Gastroesophageal sphincter (tissue), 4 donors: Measurements from ENCODE around the gene IL1B. TPM values are rescaled to one million over a fixed set of nuclear protein-coding genes. Genes with fewer than 3 reads are reported as not detected.

Experiments
- ATAC-seq: fragments of 150-250 bp; one replicate; pipeline ENCODE4 v1.9.1; 2016; ENCODE audit warnings: mild to moderate bottlenecking, moderate library complexity
- H3K27ac ChIP-seq, 4 donors: fragments of 200-600 bp; sonication (generic) in 3 of 4; 1 replicate in 3 of 4; 2 replicates in 1 of 4; pipeline ENCODE4 v1.5.1; 2016 to 2019
- H3K27me3 ChIP-seq: fragments of 200-600 bp; sonication (generic); one replicate; pipeline ENCODE4 v1.5.1; 2019
- H3K36me3 ChIP-seq, 2 donors: fragments of 200-600 bp; sonication (generic); one replicate each; pipeline ENCODE4 v1.5.1; 2019; ENCODE audit warnings: control low read depth in 1 of 2
- H3K4me1 ChIP-seq, 3 donors: fragments of 200-600 bp; sonication (generic); 1 replicate in 2 of 3; 2 replicates in 1 of 3; pipeline ENCODE4 v1.5.1; 2016 to 2019; ENCODE audit warnings: control low read depth in 2 of 3
- H3K4me3 ChIP-seq, 2 donors: fragments of 200-600 bp; sonication (generic); one replicate each; pipeline ENCODE4 v1.5.1; 2019; ENCODE audit warnings: mild to moderate bottlenecking in 1 of 2, moderate library complexity in 1 of 2
- H3K9me3 ChIP-seq, 3 donors: fragments of 200-600 bp; sonication (generic); one replicate each; pipeline ENCODE4 v1.5.1; 2017 to 2019; ENCODE audit warnings: control low read depth in 2 of 3
- EP300 ChIP-seq: sonication (generic); formaldehyde crosslinking; IDR thresholded peaks from one replicate; pipeline ENCODE4 v1.6.1; 2017; ENCODE audit warnings: antibody characterized with exemption, mild to moderate bottlenecking
- POLR2A ChIP-seq, 2 donors: fragments of 450-650 bp; IDR thresholded peaks; one replicate each; pipeline ENCODE4 v1.6.1; 2017; ENCODE audit warnings: antibody characterized with exemption in 2 of 2, mild to moderate bottlenecking in 2 of 2, moderate library complexity in 1 of 2
- POLR2AphosphoS5 ChIP-seq: sonication (generic); formaldehyde crosslinking; IDR thresholded peaks from one replicate; pipeline ENCODE4 v1.6.1; 2017; ENCODE audit warnings: antibody characterized with exemption
- WGBS, 2 donors: methylation state at CpG; one replicate each; pipeline ENCODE4 v1.1.5; 2018; ENCODE audit warnings: low coverage in 1 of 2; 5-methylcytosine and 5-hydroxymethylcytosine counted together
- total RNA-seq, 4 donors: library from RNA; depleted of rRNA; stranded (reverse); fragments of >200 nt; gene quantifications; one replicate each; pipeline ENCODE4 v1.1.0, GENCODE V29; 2016
- TF ChIP-seq, protein P1 (sequence below), 4 experiments: fragments of 200-600 bp in 2 of 4; fragments of 450-650 bp in 2 of 4; sonication (generic) in 1 of 4; IDR thresholded peaks; one replicate each; pipeline ENCODE4 v1.5.1; 2017 to 2019; ENCODE audit warnings: antibody characterized with exemption in 4 of 4, mild to moderate bottlenecking in 2 of 4, moderate library complexity in 2 of 4

IL1B gene
- total RNA-seq, 4 donors from 2014 or later, result 2.7 to 3.2 TPM; not detected in 2

GRCh38 chr2:112783187-112783714 lies 53.3 kb downstream of the IL1B start:
- Histone ChIP-seq H3K4me1 (no peaks in the 10 kb centered on the region), H3K27me3 (no peaks in the 10 kb centered on the region), H3K36me3 (no peaks in the 10 kb centered on the region), H3K4me3 (no peak overlapping the region), H3K27ac (no peak overlapping the region), H3K9me3 (no peaks in the 10 kb centered on the region)
- WGBS, 2 donors, result 92 to 100% methylated on average over 2 to 3 of the region's 3 CpGs
- no peak for ATAC-seq
- TF ChIP-seq POLR2A (IDR thresholded peaks at IDR 0.05) (no peak), POLR2AphosphoS5 (no peak), EP300 (no peak)
- TF ChIP-seq, protein P1, sequence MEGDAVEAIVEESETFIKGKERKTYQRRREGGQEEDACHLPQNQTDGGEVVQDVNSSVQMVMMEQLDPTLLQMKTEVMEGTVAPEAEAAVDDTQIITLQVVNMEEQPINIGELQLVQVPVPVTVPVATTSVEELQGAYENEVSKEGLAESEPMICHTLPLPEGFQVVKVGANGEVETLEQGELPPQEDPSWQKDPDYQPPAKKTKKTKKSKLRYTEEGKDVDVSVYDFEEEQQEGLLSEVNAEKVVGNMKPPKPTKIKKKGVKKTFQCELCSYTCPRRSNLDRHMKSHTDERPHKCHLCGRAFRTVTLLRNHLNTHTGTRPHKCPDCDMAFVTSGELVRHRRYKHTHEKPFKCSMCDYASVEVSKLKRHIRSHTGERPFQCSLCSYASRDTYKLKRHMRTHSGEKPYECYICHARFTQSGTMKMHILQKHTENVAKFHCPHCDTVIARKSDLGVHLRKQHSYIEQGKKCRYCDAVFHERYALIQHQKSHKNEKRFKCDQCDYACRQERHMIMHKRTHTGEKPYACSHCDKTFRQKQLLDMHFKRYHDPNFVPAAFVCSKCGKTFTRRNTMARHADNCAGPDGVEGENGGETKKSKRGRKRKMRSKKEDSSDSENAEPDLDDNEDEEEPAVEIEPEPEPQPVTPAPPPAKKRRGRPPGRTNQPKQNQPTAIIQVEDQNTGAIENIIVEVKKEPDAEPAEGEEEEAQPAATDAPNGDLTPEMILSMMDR (IDR thresholded peaks at IDR 0.05), result no peak

DNA sequence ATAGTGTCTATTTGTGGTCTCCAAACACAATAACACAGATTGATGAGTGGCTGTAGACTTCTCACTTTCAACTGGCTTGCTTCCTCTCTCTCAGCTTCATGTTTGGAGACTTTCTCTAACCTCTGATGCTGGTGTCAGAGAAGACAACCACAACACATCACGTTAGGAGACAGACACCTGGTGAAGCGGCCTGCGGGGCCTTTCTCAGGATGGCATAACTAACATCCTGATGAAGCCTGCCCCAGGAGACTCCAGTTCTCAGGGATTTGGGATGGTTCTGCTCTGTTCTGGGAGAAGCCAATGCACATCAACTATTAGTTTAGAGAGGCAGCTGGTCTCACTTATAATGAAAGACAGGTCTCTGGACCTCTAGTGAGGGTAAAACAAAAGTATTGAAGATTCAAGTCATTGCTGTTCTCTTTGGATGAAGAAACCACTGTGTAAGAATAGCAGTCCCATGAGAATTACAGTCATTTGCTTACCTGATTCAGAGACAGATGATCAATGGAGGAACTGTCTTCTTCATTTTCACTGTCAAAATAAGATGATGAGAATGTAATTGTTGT lies 54.3 kb downstream of the IL1B start:
- no peak for ATAC-seq
- H3K4me3 ChIP-seq, result no peak overlapping the region
- WGBS, 2 donors, result 79% methylated on average over 3 of the region's 3 CpGs; no CpG with 5 or more reads in 1 of the 2 donors
- H3K27ac ChIP-seq, result no peak overlapping the region
- no peaks in the 10 kb centered on the region for H3K36me3 ChIP-seq
- H3K27me3 ChIP-seq, result no peaks in the 10 kb centered on the region
- no peaks in the 10 kb centered on the region for H3K9me3 ChIP-seq
- TF ChIP-seq, protein P1 (IDR thresholded peaks at IDR 0.05), result no peak
- no peak for TF ChIP-seq POLR2A (IDR thresholded peaks at IDR 0.05)
- no peak for TF ChIP-seq POLR2AphosphoS5
- no peak for TF ChIP-seq EP300
- H3K4me1 ChIP-seq, result no peaks in the 10 kb centered on the region

Other genes starting within 250 kb of the IL1B start
- gene SLC20A1, start 190.8 kb downstream of the IL1B start, total RNA-seq, result 10 to 100 TPM in 3 of 4 donors, 1 to 10 TPM in 1; 9.5 to 25.4 (median 20.5) TPM
- gene NT5DC4, start 115.8 kb downstream of the IL1B start, total RNA-seq, result under 1 TPM in 1 of 4 donors, not detected in 3; 0.27 TPM
- gene CKAP2L, start 72.2 kb downstream of the IL1B start, total RNA-seq, result 1 to 10 TPM in 1 of 4 donors, under 1 TPM in 1, not detected in 2; 0.50 to 1.8 TPM
- not detected for gene IL1A, start 52.3 kb downstream of the IL1B start, total RNA-seq
- gene IL37, start 74.4 kb upstream of the IL1B start, total RNA-seq, result not detected
- gene IL36G, start 141.2 kb upstream of the IL1B start, total RNA-seq, result 1 to 10 TPM in 1 of 4 donors, under 1 TPM in 1, not detected in 2; 0.78 to 1.8 TPM
- gene IL36A, start 168.7 kb upstream of the IL1B start, total RNA-seq, result 1 to 10 TPM in 2 of 4 donors, not detected in 2; 1.2 to 9.1 TPM
- gene IL36B, start 216.1 kb upstream of the IL1B start, total RNA-seq, result not detected
- gene IL36RN, start 222.4 kb upstream of the IL1B start, total RNA-seq, result 1 to 10 TPM in 1 of 4 donors, under 1 TPM in 1, not detected in 2; 0.93 to 1.7 TPM
- gene IL1F10, start 231.2 kb upstream of the IL1B start, total RNA-seq, result not detected